ENCODE measurements around the gene CC2D2B. TPM values are rescaled to one million over a fixed set of nuclear protein-coding genes. Genes with fewer than 3 reads are reported as not detected.
"Not testable (repeated sequence)": the region's sequence is repeated elsewhere in the genome, so short reads cannot be mapped to it uniquely, and the experiment has no call there.

Gene CC2D2B
- total and polyA plus RNA-seq, 2 donors from 2014 or later = 0.80 to 2.5 TPM

GRCh38 chr10:96047004-96047649 is 139.4 kb downstream of the CC2D2B start:
- intact Hi-C loops (cut with DNase I) = no loop called here
- H3K36me3 ChIP-seq (ENCODE audit: control insufficient read depth in 2 of 3, insufficient read depth in 3 of 3, low read length in 3 of 3) = no peaks in the 10 kb centered on the region
- no peaks in the 10 kb centered on the region for H3K9me3 ChIP-seq (ENCODE audit: control insufficient read depth in 2 of 3, insufficient read depth in 1 of 3, low read length in 3 of 3)
- no peak for DNase-seq
- H3K4me1 ChIP-seq (ENCODE audit: control insufficient read depth in 2 of 3, insufficient read depth in 2 of 3, low read depth in 1 of 3, low read length in 3 of 3) = peaks cover 0 to 8% (median 5%) of the 10 kb centered on the region in 3 donors
- TF ChIP-seq CTCF (IDR thresholded peaks at IDR 0.05; ENCODE audit: borderline replicate concordance, extremely low read depth, insufficient read depth) = no peak
- no peak overlapping the region for H3K27ac ChIP-seq (ENCODE audit: low read depth in 2 of 2, low read length in 2 of 2)
- no peak overlapping the region for H3K9ac ChIP-seq (ENCODE audit: low read length in 3 of 3)
- no peak for FAIRE-seq
- H3K4me3 ChIP-seq (ENCODE audit: low read length in 3 of 3) = no peak overlapping the region
- H3K27me3 ChIP-seq (ENCODE audit: control insufficient read depth, insufficient read depth, low read length) = no peaks in the 10 kb centered on the region

- DNase-seq; H3K27ac ChIP-seq (ENCODE audit: low read depth in 2 of 2, low read length in 2 of 2); FAIRE-seq; H3K4me1 ChIP-seq (ENCODE audit: control insufficient read depth in 2 of 3, insufficient read depth in 2 of 3, low read depth in 1 of 3, low read length in 3 of 3); H3K9me3 ChIP-seq (ENCODE audit: control insufficient read depth in 2 of 3, insufficient read depth in 1 of 3, low read length in 3 of 3); H3K9ac ChIP-seq (ENCODE audit: low read length in 3 of 3); H3K27me3 ChIP-seq (ENCODE audit: control insufficient read depth, insufficient read depth, low read length); H3K4me3 ChIP-seq (ENCODE audit: low read length in 3 of 3); intact Hi-C loops (cut with DNase I); H3K36me3 ChIP-seq (ENCODE audit: control insufficient read depth in 2 of 3, insufficient read depth in 3 of 3, low read length in 3 of 3): not testable (repeated sequence)
Measured at GRCh38 chr10:96047925-96048324, 140.2 kb downstream of the CC2D2B start.

GRCh38 chr10:96049340-96049739 is 141.6 kb downstream of the CC2D2B start:
- no peak for TF ChIP-seq CTCF (IDR thresholded peaks at IDR 0.05; ENCODE audit: borderline replicate concordance, extremely low read depth, insufficient read depth)
- Histone ChIP-seq H3K27me3 (ENCODE audit: control insufficient read depth, insufficient read depth, low read length) (no peaks in the 10 kb centered on the region), H3K27ac (ENCODE audit: low read depth in 2 of 2, low read length in 2 of 2) (no peak overlapping the region), H3K9me3 (ENCODE audit: control insufficient read depth in 2 of 3, insufficient read depth in 1 of 3, low read length in 3 of 3) (no peaks in the 10 kb centered on the region), H3K4me3 (ENCODE audit: low read length in 3 of 3) (no peak overlapping the region), H3K36me3 (ENCODE audit: control insufficient read depth in 2 of 3, insufficient read depth in 3 of 3, low read length in 3 of 3) (peaks cover 0 to 4% (median 0%) of the 10 kb centered on the region in 3 donors), H3K4me1 (ENCODE audit: control insufficient read depth in 2 of 3, insufficient read depth in 2 of 3, low read depth in 1 of 3, low read length in 3 of 3) (peaks cover 0 to 6% (median 0%) of the 10 kb centered on the region in 3 donors), H3K9ac (ENCODE audit: low read length in 3 of 3) (no peak overlapping the region)
- DNase-seq = no peak
- intact Hi-C loops (cut with DNase I) = no loop called here
- FAIRE-seq = no peak

- Histone ChIP-seq H3K9ac (ENCODE audit: low read length in 3 of 3) (no peak overlapping the region), H3K9me3 (ENCODE audit: control insufficient read depth in 2 of 3, insufficient read depth in 1 of 3, low read length in 3 of 3) (no peaks in the 10 kb centered on the region), H3K27me3 (ENCODE audit: control insufficient read depth, insufficient read depth, low read length) (no peaks in the 10 kb centered on the region), H3K27ac (ENCODE audit: low read depth in 2 of 2, low read length in 2 of 2) (no peak overlapping the region), H3K36me3 (ENCODE audit: control insufficient read depth in 2 of 3, insufficient read depth in 3 of 3, low read length in 3 of 3) (peaks cover 4 to 18% (median 12%) of the 10 kb centered on the region in 3 donors), H3K4me1 (ENCODE audit: control insufficient read depth in 2 of 3, insufficient read depth in 2 of 3, low read depth in 1 of 3, low read length in 3 of 3) (no peaks in the 10 kb centered on the region), H3K4me3 (ENCODE audit: low read length in 3 of 3) (no peak overlapping the region)
- intact Hi-C loops (cut with DNase I) = no loop called here
- DNase-seq = no peak
- no peak for FAIRE-seq
- TF ChIP-seq CTCF (IDR thresholded peaks at IDR 0.05; ENCODE audit: borderline replicate concordance, extremely low read depth, insufficient read depth) = no peak
Measured at GRCh38 chr10:96053985-96054384, 146.2 kb downstream of the CC2D2B start.
